PC-9 (cell line): ENCODE measurements around the gene RDH16. TPM values are rescaled to one million over a fixed set of nuclear protein-coding genes. Genes with fewer than 3 reads are reported as not detected.

Source experiments
- BruUV-seq: library from RNA; stranded (reverse); fragments of 400-500 nt; replicated peaks from 2 replicates; lab custom pipeline; 2021; lab: Mats Ljungman, UMichigan
- CTCF ChIA-PET: fragments of 300-600 bp; sonication (Branson Sonifier 250); formaldehyde crosslinking; loops from one replicate; lab custom pipeline; 2022; ENCODE audit warnings: antibody characterized with exemption; lab: Charles Lee
- POLR2A ChIA-PET: fragments of 300-600 bp; sonication (Branson Sonifier 250); formaldehyde crosslinking; loops from one replicate; lab custom pipeline; 2022; ENCODE audit warnings: antibody characterized with exemption; ENCODE audit not compliant: unreplicated experiment; lab: Charles Lee
- DNase-seq, 2 experiments: peaks; one replicate each; pipeline versions ENCODE4 v3.0.0 to v3.0.0-alpha.2; 2015 to 2022; ENCODE audit warnings: mixed read lengths in 1 of 2
- H2AFZ ChIP-seq: fragments of 200-600 bp; sonication (generic); 2 replicates; pipeline ENCODE4 v1.8.1; 2017; ENCODE audit warnings: antibody characterized with exemption
- H3F3A ChIP-seq: fragments of 200-600 bp; sonication (generic); 2 replicates; pipeline ENCODE4 v1.8.1; 2017; ENCODE audit warnings: antibody characterized with exemption, mild to moderate bottlenecking, low read depth; ENCODE audit not compliant: insufficient read depth
- H3K27ac ChIP-seq: fragments of 200-600 bp; sonication (generic); 2 replicates; pipeline ENCODE4 v1.6.1; 2016; ENCODE audit warnings: mixed run types
- H3K27me3 ChIP-seq: fragments of 200-600 bp; sonication (generic); 2 replicates; pipeline ENCODE4 v1.6.1; 2016; ENCODE audit warnings: low read depth, mixed run types; ENCODE audit not compliant: insufficient read depth
- H3K36me3 ChIP-seq: fragments of 200-600 bp; sonication (generic); 2 replicates; pipeline ENCODE4 v1.6.1; 2016; ENCODE audit warnings: low read depth, mixed run types
- H3K4me1 ChIP-seq: fragments of 200-600 bp; sonication (generic); replicated peaks from 2 replicates; pipeline ENCODE4 v1.6.1; 2016; ENCODE audit warnings: mixed run types; ENCODE audit not compliant: insufficient read depth
- H3K4me2 ChIP-seq: fragments of 200-600 bp; sonication (generic); 2 replicates; pipeline ENCODE4 v1.6.1; 2017; ENCODE audit warnings: mixed run types
- H3K4me3 ChIP-seq: fragments of 200-600 bp; sonication (generic); 2 replicates; pipeline ENCODE4 v1.6.1; 2016; ENCODE audit warnings: mixed run types
- H3K79me2 ChIP-seq: fragments of 200-600 bp; sonication (generic); 2 replicates; pipeline ENCODE4 v1.6.1; 2017; ENCODE audit warnings: low read depth, mixed run types
- H3K9me2 ChIP-seq: fragments of 200-600 bp; sonication (generic); 2 replicates; pipeline ENCODE4 v1.8.1; 2017; ENCODE audit warnings: mild to moderate bottlenecking; ENCODE audit not compliant: insufficient read depth
- H3K9me3 ChIP-seq: fragments of 200-600 bp; sonication (generic); 2 replicates; pipeline ENCODE4 v1.8.1; 2016; ENCODE audit warnings: low read depth; ENCODE audit not compliant: insufficient read depth
- H4K20me1 ChIP-seq: fragments of 200-600 bp; sonication (generic); 2 replicates; pipeline ENCODE4 v1.8.1; 2017; ENCODE audit not compliant: insufficient read depth
- EZH2 ChIP-seq: fragments of 200-600 bp; sonication (generic); IDR thresholded peaks from 2 replicates; pipeline ENCODE4 v1.8.0; 2017; ENCODE audit warnings: antibody characterized with exemption, low read depth
- intact Hi-C: fragments of 100-400 bp; cut with micrococcal nuclease; formaldehyde crosslinking; loops from one replicate; pipeline ENCODE4 v1.10.0; 2022; ENCODE audit not compliant: unreplicated experiment
- total RNA-seq: library from RNA; stranded (reverse); gene quantifications from 2 replicates; pipeline ENCODE4 v1.2.3, GENCODE V29; 2021
- TF ChIP-seq, protein P1 (sequence below): fragments of 200-600 bp; sonication (generic); conservative IDR thresholded peaks from 2 replicates; pipeline ENCODE4 v1.6.1; 2017; ENCODE audit warnings: mixed run types, antibody characterized with exemption, mild to moderate bottlenecking, moderate library complexity

The RDH16 gene
- total RNA-seq, 1 experiment from 2014 or later: 0.79 TPM

DNA sequence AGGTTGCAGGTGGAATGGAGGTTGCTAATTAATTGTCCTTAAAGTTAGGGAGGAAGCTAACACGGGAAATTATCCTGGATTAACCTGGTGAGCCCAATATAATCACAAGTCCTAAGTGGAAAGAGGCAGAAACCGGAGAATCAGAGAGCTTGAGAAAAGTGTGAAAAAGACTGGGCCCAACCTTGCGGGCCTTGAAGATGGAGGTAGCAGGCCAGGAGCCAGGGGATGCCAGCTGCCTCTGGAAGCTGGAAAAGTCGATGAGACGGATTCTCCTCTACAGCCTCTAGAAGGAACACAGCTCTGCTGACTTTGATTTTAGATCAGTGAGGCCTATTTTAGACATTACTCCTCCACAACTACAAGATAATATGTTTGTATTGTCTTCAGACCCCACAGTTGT is 25.3 kb downstream of the RDH16 start:
- Histone ChIP-seq H2AFZ (no peak overlapping the region), H3K9me2 (no peaks in the 10 kb centered on the region), H3K4me2 (no peak overlapping the region), H3K9me3 (no peaks in the 10 kb centered on the region), H3K36me3 (no peaks in the 10 kb centered on the region), H4K20me1 (no peaks in the 10 kb centered on the region), H3K79me2 (no peaks in the 10 kb centered on the region), H3K4me1 (peaks cover 14% of the 10 kb centered on the region; the same call in 1 of the 2 replicates), H3K27ac (no peak overlapping the region), H3K27me3 (0 out of 2 replicates have a peak, but pooled peaks cover 3% of the 10 kb centered on the region), H3K4me3 (no peak overlapping the region), H3F3A (no peaks in the 10 kb centered on the region)
- no TSS peak for BruUV-seq
- ChIA-PET CTCF (no interaction called here), POLR2A (no interaction called here)
- TF ChIP-seq, protein P1, sequence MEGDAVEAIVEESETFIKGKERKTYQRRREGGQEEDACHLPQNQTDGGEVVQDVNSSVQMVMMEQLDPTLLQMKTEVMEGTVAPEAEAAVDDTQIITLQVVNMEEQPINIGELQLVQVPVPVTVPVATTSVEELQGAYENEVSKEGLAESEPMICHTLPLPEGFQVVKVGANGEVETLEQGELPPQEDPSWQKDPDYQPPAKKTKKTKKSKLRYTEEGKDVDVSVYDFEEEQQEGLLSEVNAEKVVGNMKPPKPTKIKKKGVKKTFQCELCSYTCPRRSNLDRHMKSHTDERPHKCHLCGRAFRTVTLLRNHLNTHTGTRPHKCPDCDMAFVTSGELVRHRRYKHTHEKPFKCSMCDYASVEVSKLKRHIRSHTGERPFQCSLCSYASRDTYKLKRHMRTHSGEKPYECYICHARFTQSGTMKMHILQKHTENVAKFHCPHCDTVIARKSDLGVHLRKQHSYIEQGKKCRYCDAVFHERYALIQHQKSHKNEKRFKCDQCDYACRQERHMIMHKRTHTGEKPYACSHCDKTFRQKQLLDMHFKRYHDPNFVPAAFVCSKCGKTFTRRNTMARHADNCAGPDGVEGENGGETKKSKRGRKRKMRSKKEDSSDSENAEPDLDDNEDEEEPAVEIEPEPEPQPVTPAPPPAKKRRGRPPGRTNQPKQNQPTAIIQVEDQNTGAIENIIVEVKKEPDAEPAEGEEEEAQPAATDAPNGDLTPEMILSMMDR: no peak
- no peak for TF ChIP-seq EZH2
- DNase-seq: no peak
- intact Hi-C loops: no loop called here

DNA sequence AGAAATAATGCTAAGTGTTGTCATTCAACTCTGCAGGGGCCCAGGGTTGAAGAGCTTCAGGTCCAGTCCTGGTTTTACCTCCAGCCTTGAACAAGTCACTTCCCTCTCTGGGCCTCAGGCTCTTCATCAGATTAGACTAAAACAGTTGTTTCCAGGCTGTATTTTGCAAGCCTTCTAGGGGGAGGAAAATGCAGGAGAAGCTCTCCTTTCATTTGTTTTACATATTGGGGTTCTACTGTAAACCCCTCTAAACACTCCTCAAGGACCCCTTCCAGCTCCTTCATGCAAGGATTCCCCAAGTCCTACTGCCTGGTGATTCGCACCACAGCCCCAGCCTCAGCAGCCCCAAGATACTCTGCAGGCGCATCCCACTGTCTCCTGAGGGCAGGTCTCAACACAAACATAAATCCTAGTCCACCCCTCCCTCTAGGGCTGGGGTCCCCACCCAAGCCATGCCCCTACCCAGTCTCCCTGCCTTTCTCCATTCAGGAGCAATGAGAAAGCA is 25.9 kb downstream of the RDH16 start:
- Histone ChIP-seq H3K9me2 (no peaks in the 10 kb centered on the region), H3K27ac (no peak overlapping the region), H3K4me3 (no peak overlapping the region), H3K4me1 (peaks cover 14% of the 10 kb centered on the region; the same call in 1 of the 2 replicates), H3K4me2 (no peak overlapping the region), H2AFZ (no peak overlapping the region), H3K9me3 (no peaks in the 10 kb centered on the region), H3K27me3 (0 out of 2 replicates have a peak, but pooled peaks cover 8% of the 10 kb centered on the region), H3K79me2 (no peaks in the 10 kb centered on the region), H4K20me1 (no peaks in the 10 kb centered on the region), H3K36me3 (no peaks in the 10 kb centered on the region), H3F3A (no peaks in the 10 kb centered on the region)
- POLR2A ChIA-PET: interaction anchor here (0.6 kb wide), 1 partner anchor 251 kb away, joined by 15 read pairs; no protein-coding TSS in a partner anchor
- intact Hi-C loops: no loop called here
- TF ChIP-seq, protein P1: no peak
- TF ChIP-seq EZH2: no peak
- BruUV-seq: no TSS peak
- CTCF ChIA-PET: no interaction called here
- no peak for DNase-seq

DNA sequence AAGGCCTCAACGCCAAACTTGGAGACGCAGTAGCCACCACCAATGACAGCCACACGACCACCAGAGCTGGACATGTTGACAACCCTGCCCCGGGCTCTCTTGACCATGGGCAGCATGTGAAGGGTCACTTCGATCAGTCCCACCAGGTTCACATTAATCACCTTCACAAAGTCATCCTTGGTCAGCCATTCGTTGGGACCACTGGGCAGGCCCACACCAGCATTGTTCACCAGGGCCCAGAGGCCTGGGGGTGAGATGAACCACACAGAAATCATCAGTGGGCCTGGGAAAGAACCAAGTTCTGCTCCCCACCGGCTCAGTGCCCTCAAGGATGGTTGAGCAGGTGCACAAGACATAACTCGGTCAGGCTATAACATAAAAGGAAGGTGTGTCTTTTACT is 27.2 kb downstream of the RDH16 start:
- no peaks in the 10 kb centered on the region for H3F3A ChIP-seq
- no peaks in the 10 kb centered on the region for H3K36me3 ChIP-seq
- no peaks in the 10 kb centered on the region for H4K20me1 ChIP-seq
- no peaks in the 10 kb centered on the region for H3K9me3 ChIP-seq
- no peak overlapping the region for H2AFZ ChIP-seq
- DNase-seq: no peak
- no peaks in the 10 kb centered on the region for H3K79me2 ChIP-seq
- intact Hi-C loops: no loop called here
- no peak for TF ChIP-seq EZH2
- TF ChIP-seq, protein P1: no peak
- ChIA-PET CTCF (no interaction called here), POLR2A (no interaction called here)
- 0 out of 2 replicates have a peak, but pooled peaks cover 12% of the 10 kb centered on the region for H3K27me3 ChIP-seq
- no peak overlapping the region for H3K4me3 ChIP-seq
- no peak overlapping the region for H3K27ac ChIP-seq
- no peaks in the 10 kb centered on the region for H3K9me2 ChIP-seq
- no peak overlapping the region for H3K4me2 ChIP-seq
- peaks cover 14% of the 10 kb centered on the region; the same call in 1 of the 2 replicates for H3K4me1 ChIP-seq
- no TSS peak for BruUV-seq
